GM23248 (cell line): ENCODE results near the gene VDAC1. TPM values are rescaled to one million over a fixed set of nuclear protein-coding genes. Genes with fewer than 3 reads are reported as not detected.
"Not testable (repeated sequence)": the region's sequence is repeated elsewhere in the genome, so short reads cannot be mapped to it uniquely, and the experiment has no call there.

Experiments used
- DNase-seq: peaks from one replicate; pipeline ENCODE4 v3.0.0-alpha.2; 2015
- H2AFZ ChIP-seq: fragments of 200-600 bp; sonication (generic); 2 replicates; pipeline ENCODE4 v1.6.1; 2016; ENCODE audit warnings: antibody characterized with exemption
- H3F3A ChIP-seq: fragments of 200-600 bp; sonication (generic); 2 replicates; pipeline ENCODE4 v1.6.1; 2016; ENCODE audit warnings: mild to moderate bottlenecking, antibody characterized with exemption, mixed run types; ENCODE audit not compliant: insufficient read depth
- H3K27ac ChIP-seq: fragments of 200-600 bp; sonication (generic); 2 replicates; pipeline ENCODE4 v1.5.1; 2016; ENCODE audit warnings: mild to moderate bottlenecking
- H3K27me3 ChIP-seq: fragments of 200-600 bp; sonication (generic); replicated peaks from 2 replicates; pipeline ENCODE4 v1.6.1; 2016; ENCODE audit warnings: mild to moderate bottlenecking; ENCODE audit not compliant: insufficient read depth
- H3K36me3 ChIP-seq: fragments of 200-600 bp; sonication (generic); 2 replicates; pipeline ENCODE4 v1.6.1; 2016; ENCODE audit warnings: low read depth, mild to moderate bottlenecking
- H3K4me1 ChIP-seq: fragments of 200-600 bp; sonication (generic); 2 replicates; pipeline ENCODE4 v1.6.1; 2016; ENCODE audit warnings: mild to moderate bottlenecking; ENCODE audit not compliant: insufficient read depth
- H3K4me2 ChIP-seq: fragments of 200-600 bp; sonication (generic); one replicate; pipeline ENCODE4 v1.6.1; 2016; ENCODE audit warnings: mild to moderate bottlenecking; ENCODE audit not compliant: unreplicated experiment
- H3K4me3 ChIP-seq: fragments of 200-600 bp; sonication (generic); 2 replicates; pipeline ENCODE4 v1.5.1; 2016; ENCODE audit warnings: mild to moderate bottlenecking
- H3K79me2 ChIP-seq: fragments of 200-600 bp; sonication (generic); 2 replicates; pipeline ENCODE4 v1.6.1; 2016; ENCODE audit warnings: mild to moderate bottlenecking; ENCODE audit not compliant: insufficient read depth
- H3K9ac ChIP-seq: fragments of 200-600 bp; sonication (generic); 2 replicates; pipeline ENCODE4 v1.6.1; 2016; ENCODE audit warnings: mild to moderate bottlenecking
- H3K9me2 ChIP-seq: fragments of 200-600 bp; sonication (generic); 2 replicates; pipeline ENCODE4 v1.6.1; 2016; ENCODE audit warnings: mixed run types, mild to moderate bottlenecking, moderate library complexity; ENCODE audit not compliant: insufficient read depth
- H3K9me3 ChIP-seq: fragments of 200-600 bp; sonication (generic); one replicate; pipeline ENCODE4 v1.6.1; 2017; ENCODE audit warnings: low read depth
- H4K20me1 ChIP-seq: fragments of 200-600 bp; sonication (generic); 2 replicates; pipeline ENCODE4 v1.6.0; 2016; ENCODE audit not compliant: insufficient read depth
- EZH2 ChIP-seq: fragments of 200-600 bp; sonication (generic); IDR thresholded peaks from 2 replicates; pipeline ENCODE4 v1.6.1; 2018; ENCODE audit warnings: antibody characterized with exemption, mild to moderate bottlenecking; ENCODE audit not compliant: insufficient read depth, poor library complexity, severe bottlenecking
- EZH2phosphoT487 ChIP-seq: fragments of 200-600 bp; sonication (generic); IDR thresholded peaks from 2 replicates; pipeline ENCODE4 v1.6.1; 2018; ENCODE audit warnings: antibody characterized with exemption, moderate library complexity, mild to moderate bottlenecking, low read depth; ENCODE audit not compliant: insufficient read depth
- WGBS, 2 experiments: methylation state at CpG; one replicate each; pipeline ENCODE4 v1.1.6; 2015 to 2017; ENCODE audit warnings: low lambda C conversion rate in 2 of 2, low coverage in 1 of 2; ENCODE audit errors: missing lambda C conversion rate in 2 of 2; 5-methylcytosine and 5-hydroxymethylcytosine counted together
- in situ Hi-C: fragments of 300-500 bp; cut with MboI; formaldehyde crosslinking; loops from 2 replicates; pipeline ENCODE4 v1.15.0; 2020
- polyA plus RNA-seq: library from polyadenylated mRNA; unstranded; fragments of >200 nt; fragmentation: Nextera tagmentation; extraction: Ambion mirVana; gene quantifications from 2 replicates; pipeline ENCODE4 v1.2.1, GENCODE V29; 2016
- total RNA-seq: library from RNA; depleted of rRNA; stranded (reverse); fragments of >200 nt; shearing (Covaris generic); gene quantifications from 2 replicates; pipeline ENCODE4 v1.2.3, GENCODE V29; 2014

The VDAC1 gene
- total and polyA plus RNA-seq, 2 experiments from 2014 or later: 318 to 329 TPM

DNA sequence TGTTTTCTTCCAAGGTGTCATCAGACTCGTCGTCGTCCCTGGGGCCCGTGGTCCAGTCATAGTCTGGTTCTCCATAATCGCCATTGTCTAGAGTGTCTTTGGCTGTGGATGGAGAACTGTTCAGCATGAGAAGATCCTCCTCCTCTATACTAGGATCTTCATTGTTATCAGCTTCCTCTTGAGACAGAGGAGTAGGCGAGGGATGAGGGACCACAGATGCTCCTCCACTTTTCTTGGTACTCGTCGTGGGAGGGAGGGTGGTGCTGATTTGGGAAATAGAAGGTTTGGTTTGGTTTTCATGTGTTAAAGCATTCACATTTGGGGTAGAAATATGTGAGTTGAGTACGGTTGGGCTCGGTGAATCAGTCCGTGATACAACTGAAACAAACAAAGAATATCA, 45.1 kb downstream of the VDAC1 start:
- 95 to 96% methylated on average over 11 of the region's 11 CpGs for WGBS, 2 experiments
- no peak overlapping the region for H3K4me3 ChIP-seq
- peaks cover 19% of the 10 kb centered on the region for H3K4me1 ChIP-seq
- H3K9ac ChIP-seq: no peak overlapping the region
- peaks cover 28% of the 10 kb centered on the region for H3F3A ChIP-seq
- in situ Hi-C loops: no loop called here
- peaks cover 82% of the 10 kb centered on the region for H3K79me2 ChIP-seq
- TF ChIP-seq EZH2: no peak
- no peak for TF ChIP-seq EZH2phosphoT487
- H3K27ac ChIP-seq: no peak overlapping the region
- no peak for DNase-seq
- peaks cover 20% of the 10 kb centered on the region for H3K36me3 ChIP-seq
- no peaks in the 10 kb centered on the region for H3K9me2 ChIP-seq
- no peaks in the 10 kb centered on the region for H3K27me3 ChIP-seq
- no peak overlapping the region for H2AFZ ChIP-seq
- H3K4me2 ChIP-seq: no peak overlapping the region
- H4K20me1 ChIP-seq: no peaks in the 10 kb centered on the region
- H3K9me3 ChIP-seq: no peaks in the 10 kb centered on the region

DNA sequence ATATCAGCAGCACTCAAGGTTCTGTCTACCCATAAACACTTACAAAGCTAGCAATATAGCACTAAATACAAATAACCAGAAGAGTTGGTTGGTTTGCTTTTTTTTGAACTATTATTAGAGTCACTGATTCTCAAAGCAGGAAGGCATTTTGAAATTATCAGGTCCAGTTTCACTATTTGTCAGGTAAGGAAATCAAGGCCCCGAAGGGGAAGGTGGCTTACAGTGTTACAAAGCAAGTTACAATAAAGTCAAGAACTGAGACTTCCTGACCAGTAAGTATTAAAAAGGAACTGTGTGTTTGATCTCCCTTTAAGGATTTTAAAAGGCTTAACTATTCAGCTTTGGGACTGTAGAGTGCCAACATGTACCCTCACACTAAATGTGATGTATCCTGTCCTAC, 47.2 kb downstream of the VDAC1 start:
- Histone ChIP-seq H3K27ac (no peak overlapping the region), H3K27me3 (no peaks in the 10 kb centered on the region), H3K36me3 (peaks cover 20% of the 10 kb centered on the region), H3K4me1 (peaks cover 19% of the 10 kb centered on the region), H3F3A (peaks cover 26% of the 10 kb centered on the region), H3K4me2 (no peak overlapping the region), H2AFZ (no peak overlapping the region), H3K79me2 (peaks cover 62% of the 10 kb centered on the region), H3K9ac (no peak overlapping the region), H3K9me3 (no peaks in the 10 kb centered on the region), H3K9me2 (no peaks in the 10 kb centered on the region), H4K20me1 (no peaks in the 10 kb centered on the region), H3K4me3 (no peak overlapping the region)
- 96 to 100% methylated on average over 1 of the region's 1 CpG for WGBS, 2 experiments
- in situ Hi-C loops: no loop called here
- TF ChIP-seq EZH2: no peak
- no peak for TF ChIP-seq EZH2phosphoT487
- DNase-seq: no peak

DNA sequence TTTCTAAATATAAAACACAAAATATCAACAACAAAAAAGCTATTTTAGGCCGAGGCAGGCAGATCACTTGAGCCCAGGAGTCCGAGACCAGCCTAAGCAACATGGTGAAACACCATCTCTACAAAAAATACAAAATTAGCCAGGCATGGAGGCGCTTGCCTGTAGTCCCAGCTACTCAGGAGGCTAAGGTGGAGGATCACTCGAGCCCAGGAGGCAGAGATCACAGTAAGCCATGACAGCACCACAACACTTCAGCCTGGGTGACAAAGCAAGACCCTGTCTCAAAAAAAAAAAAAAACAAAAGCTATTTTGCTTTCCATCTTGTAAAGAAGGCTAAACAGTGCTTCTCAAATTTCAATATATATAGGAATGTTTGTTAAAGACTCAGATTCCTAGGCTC, 47.7 kb downstream of the VDAC1 start:
- in situ Hi-C loops: no loop called here

DNA sequence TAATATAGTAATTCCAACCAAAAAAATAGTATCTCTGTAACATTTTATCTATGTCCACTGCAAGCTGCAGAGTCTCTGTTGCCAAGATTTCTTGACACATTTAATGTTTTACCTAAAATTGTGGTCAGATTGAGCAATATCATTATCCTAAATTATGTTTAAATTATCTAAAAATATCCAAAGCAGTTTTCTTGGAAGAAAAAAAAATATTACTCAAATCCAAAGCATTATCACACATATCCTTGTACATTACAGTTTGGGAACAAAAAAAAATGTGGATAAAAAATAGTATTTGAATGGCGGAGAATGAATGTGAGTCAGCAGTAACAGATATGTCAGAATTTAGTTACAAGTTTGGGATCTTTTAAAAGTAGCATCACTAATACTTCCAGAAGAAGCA, 48.6 kb downstream of the VDAC1 start:
- H3K4me2 ChIP-seq, H3K27ac ChIP-seq, H3K27me3 ChIP-seq, H3K9me2 ChIP-seq, H4K20me1 ChIP-seq, H3K9ac ChIP-seq, DNase-seq, H2AFZ ChIP-seq, H3K9me3 ChIP-seq, H3K4me3 ChIP-seq, in situ Hi-C loops: not testable (repeated sequence)
- Histone ChIP-seq H3F3A (peaks cover 35% of the 10 kb centered on the region), H3K79me2 (peaks cover 48% of the 10 kb centered on the region), H3K4me1 (peaks cover 13% of the 10 kb centered on the region), H3K36me3 (peaks cover 20% of the 10 kb centered on the region)
- 92% methylated on average over 1 of the region's 1 CpG for WGBS, 2 experiments

More for the DNA sequence above, 47.7 kb downstream of the VDAC1 start:
- Histone ChIP-seq H3K36me3 (peaks cover 20% of the 10 kb centered on the region), H3K79me2 (peaks cover 56% of the 10 kb centered on the region), H3K4me3 (no peak overlapping the region), H3K9ac (no peak overlapping the region), H3K27me3 (no peaks in the 10 kb centered on the region), H4K20me1 (no peaks in the 10 kb centered on the region), H3K27ac (no peak overlapping the region), H3K9me2 (no peaks in the 10 kb centered on the region), H2AFZ (no peak overlapping the region), H3F3A (peaks cover 32% of the 10 kb centered on the region), H3K4me1 (peaks cover 18% of the 10 kb centered on the region), H3K4me2 (no peak overlapping the region), H3K9me3 (no peaks in the 10 kb centered on the region)
- 93 to 99% methylated on average over 4 of the region's 4 CpGs for WGBS, 2 experiments
- TF ChIP-seq EZH2phosphoT487: no peak
- no peak for DNase-seq

DNA sequence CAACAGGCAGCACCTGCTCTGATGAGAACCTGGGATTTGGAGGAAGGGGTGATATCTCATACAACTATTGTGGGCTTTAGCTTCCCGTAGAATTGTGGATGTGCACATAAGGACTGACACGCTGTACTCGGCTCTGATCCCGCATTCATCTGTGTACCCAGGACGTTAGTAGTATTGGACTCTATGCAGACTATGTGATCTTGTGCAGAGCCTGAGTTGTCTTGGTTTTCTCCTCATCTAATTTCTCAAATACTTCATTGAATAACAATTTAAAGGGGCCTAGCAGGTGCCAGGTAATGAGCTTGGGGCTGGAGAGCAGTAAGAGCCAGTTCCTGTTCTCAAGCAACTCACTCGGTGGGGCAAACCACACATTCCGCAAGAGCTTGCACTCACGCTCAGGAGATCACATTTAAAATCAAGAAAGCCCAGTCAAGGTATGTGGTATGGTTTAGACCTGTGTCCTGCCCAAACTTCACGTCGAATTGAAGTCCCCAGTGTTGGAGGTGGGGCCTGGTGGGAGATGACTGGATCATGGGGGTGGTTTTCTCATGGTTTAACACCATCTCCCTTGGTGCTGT, 51.1 kb downstream of the VDAC1 start:
- H3K9me3 ChIP-seq: no peaks in the 10 kb centered on the region
- H3K4me2 ChIP-seq: peak overlapping the region; percentile 37
- 0 out of 2 replicates have a peak overlapping the region, but pooled peaks have one; percentile 10 for H3K9ac ChIP-seq
- H3K27ac ChIP-seq: peak overlapping the region; percentile 67
- in situ Hi-C loops: no loop called here
- H3K4me1 ChIP-seq: peaks cover 13% of the 10 kb centered on the region
- H4K20me1 ChIP-seq: no peaks in the 10 kb centered on the region
- H2AFZ ChIP-seq: peak overlapping the region; percentile 53; the same call in 1 of the 2 replicates
- peaks cover 18% of the 10 kb centered on the region for H3K36me3 ChIP-seq
- H3K79me2 ChIP-seq: peaks cover 22% of the 10 kb centered on the region
- peaks cover 35% of the 10 kb centered on the region for H3F3A ChIP-seq
- 80 to 82% methylated on average over 10 of the region's 10 CpGs for WGBS, 2 experiments
- no peaks in the 10 kb centered on the region for H3K27me3 ChIP-seq
- H3K9me2 ChIP-seq: no peaks in the 10 kb centered on the region
- DNase-seq: no peak
- no peak overlapping the region for H3K4me3 ChIP-seq
- TF ChIP-seq EZH2phosphoT487: no peak
- no peak for TF ChIP-seq EZH2
